Nephron progenitor cell (in vitro differentiated cells): Measurements from ENCODE around the gene ABCD2.
"Not testable (repeated sequence)": the region's sequence is repeated elsewhere in the genome, so short reads cannot be mapped to it uniquely, and the experiment has no call there.

ENCODE experiments used
- DNase-seq: peaks from one replicate; pipeline ENCODE4 v3.0.0; 2021
- H3K27ac Mint-ChIP-seq: 2 replicates; pipeline ENCODE4 v1.8.0; 2021; ENCODE audit warnings: mild to moderate bottlenecking, moderate library complexity, mixed read lengths
- H3K27me3 Mint-ChIP-seq: 2 replicates; pipeline ENCODE4 v1.8.0; 2021; ENCODE audit warnings: mild to moderate bottlenecking, low read depth, mixed read lengths; ENCODE audit not compliant: poor library complexity
- H3K36me3 Mint-ChIP-seq: 2 replicates; pipeline ENCODE4 v1.8.0; 2021; ENCODE audit warnings: low read depth, mixed read lengths
- H3K4me1 Mint-ChIP-seq: 2 replicates; pipeline ENCODE4 v1.8.0; 2021; ENCODE audit warnings: mixed read lengths
- H3K4me3 Mint-ChIP-seq: 2 replicates; pipeline ENCODE4 v1.8.0; 2021; ENCODE audit warnings: mild to moderate bottlenecking, moderate library complexity, mixed read lengths
- H3K9me3 Mint-ChIP-seq: 2 replicates; pipeline ENCODE4 v1.8.0; 2021; ENCODE audit warnings: mild to moderate bottlenecking, moderate library complexity, mixed read lengths
- TF ChIP-seq, protein P1 (sequence below): fragments of 200-600 bp; sonication (generic); IDR thresholded peaks from 2 replicates; pipeline ENCODE4 v1.5.0; 2021; ENCODE audit warnings: antibody characterized with exemption

The ABCD2 gene

DNA sequence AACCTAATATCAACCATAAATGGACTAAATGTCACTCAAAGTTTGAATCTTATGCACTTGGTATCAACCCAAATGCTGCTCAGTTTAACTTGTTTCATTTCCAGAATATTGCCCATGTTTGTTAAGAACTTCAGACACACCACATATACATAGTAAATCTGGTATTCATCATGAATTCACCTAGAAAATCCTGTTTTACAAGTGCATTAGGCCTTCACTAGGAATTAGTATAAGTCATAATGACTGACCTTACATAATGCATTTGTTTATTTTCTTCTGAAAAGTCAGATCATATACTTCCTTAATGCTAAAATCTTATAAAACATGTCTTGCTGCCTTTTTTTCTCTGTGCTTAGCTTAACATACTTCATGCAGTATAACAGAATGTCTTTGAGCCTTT is 66.1 kb downstream of the ABCD2 start:
- Mint-ChIP-seq H3K27me3 (no peaks in the 10 kb centered on the region), H3K36me3 (no peaks in the 10 kb centered on the region), H3K27ac (no peak overlapping the region), H3K4me1 (no peaks in the 10 kb centered on the region), H3K9me3 (peaks cover 16% of the 10 kb centered on the region), H3K4me3 (no peak overlapping the region)
- TF ChIP-seq, protein P1, sequence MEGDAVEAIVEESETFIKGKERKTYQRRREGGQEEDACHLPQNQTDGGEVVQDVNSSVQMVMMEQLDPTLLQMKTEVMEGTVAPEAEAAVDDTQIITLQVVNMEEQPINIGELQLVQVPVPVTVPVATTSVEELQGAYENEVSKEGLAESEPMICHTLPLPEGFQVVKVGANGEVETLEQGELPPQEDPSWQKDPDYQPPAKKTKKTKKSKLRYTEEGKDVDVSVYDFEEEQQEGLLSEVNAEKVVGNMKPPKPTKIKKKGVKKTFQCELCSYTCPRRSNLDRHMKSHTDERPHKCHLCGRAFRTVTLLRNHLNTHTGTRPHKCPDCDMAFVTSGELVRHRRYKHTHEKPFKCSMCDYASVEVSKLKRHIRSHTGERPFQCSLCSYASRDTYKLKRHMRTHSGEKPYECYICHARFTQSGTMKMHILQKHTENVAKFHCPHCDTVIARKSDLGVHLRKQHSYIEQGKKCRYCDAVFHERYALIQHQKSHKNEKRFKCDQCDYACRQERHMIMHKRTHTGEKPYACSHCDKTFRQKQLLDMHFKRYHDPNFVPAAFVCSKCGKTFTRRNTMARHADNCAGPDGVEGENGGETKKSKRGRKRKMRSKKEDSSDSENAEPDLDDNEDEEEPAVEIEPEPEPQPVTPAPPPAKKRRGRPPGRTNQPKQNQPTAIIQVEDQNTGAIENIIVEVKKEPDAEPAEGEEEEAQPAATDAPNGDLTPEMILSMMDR, result no peak
- DNase-seq, result no peak

DNA sequence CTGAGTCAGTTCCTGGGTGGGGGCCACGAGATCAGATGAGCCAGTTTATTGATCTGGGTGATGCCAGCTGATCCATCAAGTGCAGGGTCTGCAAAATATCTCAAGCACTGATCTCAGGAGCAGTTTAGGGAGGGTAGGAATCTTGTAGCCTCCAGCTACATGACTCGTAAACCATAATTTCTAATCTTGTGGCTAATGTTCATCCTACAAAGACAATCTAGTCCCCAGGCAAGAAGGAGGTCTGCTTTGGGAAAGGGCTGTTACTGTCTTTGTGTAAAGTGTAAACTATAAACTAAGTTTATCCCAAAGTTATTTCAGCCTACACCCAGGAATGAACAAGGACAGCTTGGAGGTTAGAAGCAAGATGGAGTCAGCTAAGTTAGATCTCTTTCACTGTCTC is 75.4 kb downstream of the ABCD2 start:
- DNase-seq, H3K27ac Mint-ChIP-seq, H3K9me3 Mint-ChIP-seq, H3K4me3 Mint-ChIP-seq, H3K27me3 Mint-ChIP-seq, H3K36me3 Mint-ChIP-seq, H3K4me1 Mint-ChIP-seq: not testable (repeated sequence)

DNA sequence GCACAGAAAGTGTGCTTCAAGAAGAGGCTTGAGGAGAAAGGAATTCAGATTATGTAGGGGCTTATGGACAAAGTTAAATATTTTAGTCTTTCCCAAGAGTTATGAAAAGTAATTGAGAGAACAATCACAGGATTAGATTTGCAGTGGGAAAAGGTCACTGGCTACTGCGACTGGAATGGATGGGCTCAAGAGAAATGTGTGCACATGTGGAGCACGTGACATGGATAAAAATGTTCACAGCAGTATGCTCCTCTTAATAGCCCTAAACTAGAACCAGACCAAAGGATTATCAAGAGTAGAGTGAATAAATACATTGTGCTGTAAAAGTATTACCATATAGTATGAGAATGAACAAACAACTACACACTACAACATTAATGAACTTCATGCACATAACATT is 78.1 kb downstream of the ABCD2 start:
- no peaks in the 10 kb centered on the region for H3K4me1 Mint-ChIP-seq
- no peak overlapping the region for H3K4me3 Mint-ChIP-seq
- TF ChIP-seq, protein P1, result no peak
- no peaks in the 10 kb centered on the region for H3K9me3 Mint-ChIP-seq
- H3K36me3 Mint-ChIP-seq, result no peaks in the 10 kb centered on the region
- no peak for DNase-seq
- no peak overlapping the region for H3K27ac Mint-ChIP-seq
- H3K27me3 Mint-ChIP-seq, result peaks cover 6% of the 10 kb centered on the region

DNA sequence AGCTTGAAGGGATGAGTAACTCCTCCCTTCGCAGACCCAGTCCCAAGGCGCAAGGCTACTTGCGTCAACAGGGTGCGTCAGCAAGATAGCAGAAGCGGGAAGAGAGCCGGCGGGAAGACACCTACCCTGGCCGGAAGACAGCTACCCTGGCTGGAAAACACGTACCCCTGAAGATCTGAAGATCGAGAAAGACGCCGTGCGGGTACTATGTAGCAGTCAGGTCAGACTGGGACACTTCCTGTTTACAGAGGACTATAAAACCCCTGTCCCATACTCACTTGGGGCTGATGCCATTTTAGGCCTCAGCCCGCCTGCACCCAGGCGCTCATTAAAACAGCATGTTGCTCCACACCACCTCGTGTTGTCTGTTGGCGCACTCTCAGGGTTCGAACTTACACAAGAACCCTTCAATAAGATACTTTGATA is 80.9 kb downstream of the ABCD2 start:
- Mint-ChIP-seq H3K36me3 (no peaks in the 10 kb centered on the region), H3K27me3 (peaks cover 5% of the 10 kb centered on the region)

DNA sequence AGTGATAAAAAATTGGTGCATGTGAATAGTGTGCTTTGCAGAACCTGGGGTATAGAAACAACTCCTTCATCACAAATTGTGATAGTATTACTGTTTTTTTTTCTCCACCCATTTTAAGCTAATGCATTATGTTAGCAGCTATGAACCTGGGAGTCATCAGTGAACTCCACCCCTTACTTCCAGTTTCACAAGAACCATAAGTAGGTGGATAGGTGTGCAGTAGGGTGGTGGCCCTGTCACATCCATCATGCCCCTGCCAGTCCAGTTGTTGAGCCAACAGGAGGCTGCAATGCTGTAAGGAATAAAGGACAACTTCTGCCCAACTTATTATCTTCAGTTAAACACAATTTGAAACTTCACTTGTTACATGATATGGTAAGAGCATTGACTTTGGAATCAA is 85.7 kb downstream of the ABCD2 start:
- no peaks in the 10 kb centered on the region for H3K9me3 Mint-ChIP-seq
- H3K4me3 Mint-ChIP-seq, result no peak overlapping the region
- peaks cover 4% of the 10 kb centered on the region for H3K27me3 Mint-ChIP-seq
- H3K4me1 Mint-ChIP-seq, result no peaks in the 10 kb centered on the region
- no peak overlapping the region for H3K27ac Mint-ChIP-seq
- no peaks in the 10 kb centered on the region for H3K36me3 Mint-ChIP-seq
- no peak for DNase-seq
- TF ChIP-seq, protein P1, result no peak

More for the DNA sequence above, 80.9 kb downstream of the ABCD2 start:
- H3K9me3 Mint-ChIP-seq, result no peaks in the 10 kb centered on the region
- no peaks in the 10 kb centered on the region for H3K4me1 Mint-ChIP-seq
- DNase-seq, result no peak
- H3K27ac Mint-ChIP-seq, result no peak overlapping the region
- TF ChIP-seq, protein P1, result no peak
- no peak overlapping the region for H3K4me3 Mint-ChIP-seq

DNA sequence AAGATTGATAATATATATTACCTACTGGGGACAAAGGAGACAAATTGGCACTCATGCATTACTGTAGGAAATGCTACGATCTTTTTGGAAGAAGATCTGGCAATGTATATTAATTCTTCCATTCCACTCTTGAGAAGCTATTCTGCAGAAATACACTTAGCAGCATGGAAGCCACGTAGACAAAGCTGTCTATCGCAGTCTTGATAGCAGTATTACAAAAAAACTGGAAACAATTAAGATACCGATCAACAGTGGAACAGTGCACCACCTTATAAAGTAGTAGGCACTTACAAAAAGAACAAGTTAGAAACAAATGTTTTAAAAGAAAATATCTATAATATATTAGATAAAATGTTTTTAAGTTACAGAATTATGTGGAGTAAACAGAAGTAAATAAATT is 87.2 kb downstream of the ABCD2 start:
- Mint-ChIP-seq H3K27ac (no peak overlapping the region), H3K4me1 (no peaks in the 10 kb centered on the region), H3K36me3 (no peaks in the 10 kb centered on the region), H3K27me3 (peaks cover 4% of the 10 kb centered on the region), H3K4me3 (no peak overlapping the region), H3K9me3 (peaks cover 2% of the 10 kb centered on the region)
- DNase-seq, result no peak
- TF ChIP-seq, protein P1, result no peak
